RCC 7860 (cell line): ENCODE data around the gene PALM3.
A peak's percentile ranks its signal among the peaks of the same experiment; 100 is the strongest.

Source experiments
- DNase-seq: peaks from one replicate; pipeline ENCODE4 v3.0.0-alpha.2; 2015; ENCODE audit warnings: low spot score
- FAIRE-seq: peaks from 2 replicates; lab custom pipeline; 2012; peaks lifted over from hg19 to GRCh38; lab: Jason Lieb, UNC

PALM3 gene

DNA sequence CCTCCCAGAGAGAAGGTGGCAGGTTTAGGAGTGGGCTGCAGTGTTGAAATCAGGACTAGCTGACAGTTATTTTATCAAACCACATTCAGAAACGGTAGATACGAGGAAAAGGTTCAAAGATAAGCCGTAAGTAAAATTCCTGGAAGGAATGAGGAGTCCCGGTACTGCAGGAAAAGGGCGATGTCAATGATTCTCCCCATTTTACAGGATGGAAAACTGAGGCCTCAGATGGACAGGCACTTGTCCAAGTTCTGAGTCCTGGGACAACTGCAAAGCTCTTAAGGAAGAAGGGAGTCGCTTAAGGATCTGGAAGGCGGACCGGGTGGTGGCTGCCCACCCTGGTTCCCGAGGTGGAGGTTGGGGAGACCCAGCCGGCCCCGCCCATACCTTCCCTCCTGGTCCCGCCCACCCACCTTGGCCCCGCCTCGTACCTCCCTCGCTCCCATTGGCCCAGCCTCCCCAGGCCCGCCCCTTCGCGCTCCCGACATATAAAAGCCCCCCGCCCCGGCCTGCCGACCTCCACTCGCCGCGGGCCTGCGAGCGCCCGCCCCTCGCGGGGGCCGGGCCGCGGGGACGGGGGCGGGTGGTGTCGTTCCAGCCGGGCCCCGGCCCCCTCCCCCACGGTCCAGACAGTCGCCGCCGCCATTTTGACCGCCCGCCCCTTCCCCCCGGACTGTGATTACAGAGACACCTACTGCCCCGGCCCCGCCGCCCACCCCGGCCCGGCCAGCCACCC is 56.4 kb downstream of the PALM3 start:
- DNase-seq (peak; percentile 44), FAIRE-seq (no peak)

DNA sequence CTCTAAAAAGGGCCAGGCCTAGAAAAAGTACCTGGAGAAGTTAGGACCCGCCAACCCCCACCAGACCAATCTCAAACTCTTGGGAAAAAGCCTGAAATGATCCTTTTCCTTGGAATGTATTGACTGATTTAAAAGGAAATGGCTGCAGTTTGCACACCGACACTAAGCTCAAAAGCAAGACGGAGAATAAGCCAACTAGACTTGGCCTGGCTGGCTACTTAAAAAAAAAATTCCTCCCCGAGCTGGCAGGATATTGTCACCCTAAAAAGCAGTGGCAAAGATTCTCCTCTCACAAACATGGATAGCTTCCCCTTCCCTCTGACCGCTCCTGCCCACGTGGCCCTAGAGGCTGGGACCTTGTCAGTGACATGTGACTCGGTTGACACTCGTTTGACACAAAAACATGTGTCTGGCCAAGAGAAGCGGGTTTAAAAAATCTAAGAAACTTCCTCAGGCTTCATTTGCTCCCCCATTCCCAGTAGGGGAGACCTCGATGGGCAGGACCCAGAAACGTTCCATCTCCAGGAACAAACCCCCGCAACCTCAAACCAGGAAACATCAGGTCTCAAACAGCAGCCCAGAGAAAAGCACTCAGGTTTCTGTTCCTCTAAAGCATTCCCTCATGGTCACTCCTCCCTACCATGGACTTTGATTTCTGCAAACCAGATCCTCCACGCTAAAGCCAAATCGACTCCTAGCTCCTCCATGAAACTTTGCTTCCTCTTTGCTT is 57.1 kb downstream of the PALM3 start:
- FAIRE-seq (no peak), DNase-seq (no peak)
